Epithelial cell of umbilical artery (primary cell): ENCODE results near the gene YWHAH. TPM values are rescaled to one million over a fixed set of nuclear protein-coding genes. Genes with fewer than 3 reads are reported as not detected.

Source experiments
- total RNA-seq: library from RNA; depleted of rRNA; stranded (reverse); fragments of >200 nt; gene quantifications from 2 replicates; pipeline ENCODE4 v1.2.3, GENCODE V29; 2014

The YWHAH gene
- total RNA-seq: 104 and 111 TPM in 2 replicates

DNA sequence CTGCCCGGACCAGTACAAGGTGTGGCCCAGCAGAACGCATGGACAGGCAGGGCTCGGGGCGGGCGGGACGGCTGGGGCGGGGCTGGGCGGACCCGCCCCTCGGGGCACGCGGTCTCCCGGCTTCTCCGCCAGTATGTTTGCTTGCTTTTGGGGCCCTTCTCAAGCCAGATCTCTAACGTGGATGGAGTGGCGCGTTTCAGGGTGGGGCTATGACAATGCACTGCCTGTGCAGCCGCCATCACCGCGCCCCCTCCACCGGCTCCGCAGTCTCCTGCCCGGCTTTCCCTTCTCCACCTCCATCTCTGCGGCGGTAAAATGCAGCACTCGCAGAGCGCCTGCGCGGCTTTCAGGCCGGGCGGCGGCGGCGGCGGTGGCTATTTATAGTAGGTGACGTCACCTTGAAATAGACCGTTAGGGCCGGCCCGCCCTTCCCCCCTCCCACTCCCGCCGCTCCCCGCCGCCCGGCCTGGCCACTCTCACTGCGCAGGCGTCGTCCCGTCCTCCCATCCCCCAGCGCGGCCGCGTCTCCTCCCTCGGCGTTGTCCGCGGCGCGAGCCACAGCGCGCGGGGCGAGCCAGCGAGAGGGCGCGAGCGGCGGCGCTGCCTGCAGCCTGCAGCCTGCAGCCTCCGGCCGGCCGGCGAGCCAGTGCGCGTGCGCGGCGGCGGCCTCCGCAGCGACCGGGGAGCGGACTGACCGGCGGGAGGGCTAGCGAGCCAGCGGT, at the start of gene YWHAH:
Gene YWHAH, plus strand, starts transcription at position 558 of the 722 bp plus-strand sequence. CDS start 199 bp downstream, outside the sequence.

Other genes starting within 250 kb of the YWHAH start
- 22.6 and 23.7 TPM in 2 replicates for gene PRR14L, start 194.4 kb upstream of the YWHAH start, total RNA-seq
- 8.4 and 12.6 TPM in 2 replicates for gene DEPDC5, start 190.5 kb upstream of the YWHAH start, total RNA-seq
- gene SLC5A1, start 98.7 kb downstream of the YWHAH start, total RNA-seq: 0.32 TPM in 1 of 2 replicates, not detected in the other
- not detected in 2 replicates for gene C22orf42, start 214.8 kb downstream of the YWHAH start, total RNA-seq